ENCODE measurements around the gene NEK11.

DNA sequence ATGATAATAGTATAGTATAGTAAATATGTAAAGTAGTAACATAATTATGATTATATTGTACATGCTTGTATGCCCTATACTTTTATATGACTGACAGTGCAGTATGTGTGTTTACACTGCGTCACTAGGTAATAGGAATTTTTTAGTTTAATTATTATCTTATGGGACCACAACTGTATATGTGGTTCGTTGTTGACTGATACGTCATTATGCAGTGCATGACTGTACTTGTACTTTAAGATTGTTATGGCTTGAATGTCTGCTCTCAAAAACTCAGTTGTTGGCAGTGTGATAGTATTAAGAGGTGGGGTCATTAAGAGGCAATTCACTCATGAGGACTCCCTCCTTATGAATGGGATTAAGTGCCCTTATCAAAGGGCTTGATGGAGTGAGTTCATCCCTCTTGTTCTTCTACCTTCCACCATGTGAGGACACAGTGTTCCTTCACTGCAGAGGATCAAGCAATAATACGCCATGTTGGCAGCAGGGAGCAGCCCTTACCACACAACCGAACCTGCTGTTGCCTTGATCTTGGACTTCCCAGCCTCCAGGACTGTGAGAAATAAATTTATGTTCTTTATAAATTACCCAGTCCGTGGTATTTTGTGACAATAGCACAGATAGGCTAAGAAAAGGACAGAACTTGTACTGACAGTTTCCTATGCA is 152.2 kb downstream of the NEK11 start:
- TF ChIP-seq ARNT (IDR thresholded peaks at IDR 0.05) (no peak), BHLHE40 (IDR thresholded peaks at IDR 0.05; ENCODE audit: borderline replicate concordance) (no peak), FOXM1 (IDR thresholded peaks at IDR 0.05; ENCODE audit: borderline replicate concordance) (no peak), SP1 (IDR thresholded peaks at IDR 0.05) (no peak), L3MBTL2 (conservative IDR thresholded peaks at IDR 0.05) (no peak), HDGF (IDR thresholded peaks at IDR 0.05; ENCODE audit: borderline replicate concordance) (no peak), SUZ12 (IDR thresholded peaks at IDR 0.05) (no peak), TARDBP (IDR thresholded peaks at IDR 0.05) (no peak), FOXA1 (IDR thresholded peaks at IDR 0.05) (no peak), FOXK2 (IDR thresholded peaks at IDR 0.05) (no peak), ELF4 (IDR thresholded peaks at IDR 0.05) (no peak)

Measured in HEK293T (cell line).